Measurements from ENCODE around the gene UTP25.
"Not testable (repeated sequence)": the region's sequence is repeated elsewhere in the genome, so short reads cannot be mapped to it uniquely, and the experiment has no call there.

UTP25 gene, protein sequence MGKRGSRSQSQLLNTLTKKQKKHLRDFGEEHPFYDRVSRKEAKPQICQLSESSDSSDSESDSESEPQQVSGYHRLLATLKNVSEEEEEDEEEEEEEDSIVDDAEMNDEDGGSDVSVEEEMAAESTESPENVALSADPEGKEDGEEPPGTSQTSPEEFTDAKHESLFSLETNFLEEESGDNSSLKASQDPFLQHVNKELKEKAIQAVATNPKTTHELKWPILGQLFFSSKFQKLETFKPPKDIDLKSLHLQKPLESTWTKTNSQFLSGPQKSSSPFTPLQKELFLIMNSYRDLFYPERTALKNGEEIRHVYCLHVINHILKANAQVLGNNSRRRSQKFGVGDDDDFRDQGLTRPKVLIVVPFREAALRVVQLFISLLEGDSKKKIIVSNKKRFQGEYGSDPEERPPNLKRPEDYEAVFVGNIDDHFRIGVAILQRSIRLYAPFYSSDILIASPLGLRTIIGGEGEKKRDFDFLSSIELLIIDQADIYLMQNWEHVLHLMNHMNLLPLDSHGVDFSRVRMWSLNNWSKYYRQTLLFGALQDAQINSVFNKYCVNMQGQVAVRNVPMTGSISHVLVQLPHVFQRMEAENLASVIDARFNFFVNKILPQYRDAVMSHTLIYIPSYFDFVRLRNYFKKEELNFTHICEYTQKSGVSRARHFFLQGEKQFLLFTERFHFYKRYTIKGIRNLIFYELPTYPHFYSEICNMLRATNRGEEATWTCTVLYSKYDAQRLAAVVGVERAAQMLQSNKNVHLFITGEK

DNA sequence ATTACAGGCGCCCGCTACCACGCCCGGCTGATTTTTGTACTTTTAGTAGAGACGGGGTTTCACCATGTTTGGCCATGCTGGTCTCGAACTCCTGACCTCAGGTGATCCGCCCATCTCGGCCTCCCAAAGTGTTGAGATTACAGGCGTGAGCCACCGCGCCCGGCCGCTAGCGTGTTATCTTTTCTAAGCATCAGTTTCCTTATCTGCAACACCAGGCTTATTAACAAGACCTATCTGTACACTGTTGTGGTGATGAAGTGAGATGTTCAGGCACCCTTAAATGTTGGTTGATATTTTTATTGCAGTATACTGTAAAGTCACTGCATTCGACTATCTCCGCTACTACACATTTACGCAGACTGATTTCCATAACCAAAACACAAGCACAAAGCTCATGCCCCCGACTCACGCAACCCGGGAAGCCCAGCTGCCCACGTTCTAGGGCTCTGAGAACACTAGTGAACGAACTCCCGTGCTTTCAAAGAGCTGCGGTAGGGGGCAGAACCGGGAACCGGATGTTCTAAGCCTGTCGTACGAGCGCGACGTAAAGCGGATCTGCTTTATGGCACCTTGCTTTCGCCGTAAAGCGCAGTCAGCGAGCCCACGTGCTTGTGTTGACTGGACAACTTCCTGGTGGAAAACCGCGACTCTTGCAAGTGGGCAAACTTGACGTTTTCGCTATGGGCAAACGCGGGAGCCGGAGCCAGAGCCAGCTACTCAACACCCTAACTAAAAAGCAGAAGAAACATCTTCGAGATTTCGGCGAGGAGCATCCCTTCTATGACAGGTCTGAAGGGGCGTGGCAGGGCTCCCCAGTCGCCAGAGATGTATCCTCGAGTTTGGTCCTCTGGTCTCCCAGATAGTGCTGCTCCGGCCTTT is at the start of gene UTP25:
TSS of gene UTP25 (plus strand) at position 589 of the 879 bp plus-strand sequence. CDS start at position 681, 92 bp downstream.
- DNase-seq: peak; percentile 84

DNA sequence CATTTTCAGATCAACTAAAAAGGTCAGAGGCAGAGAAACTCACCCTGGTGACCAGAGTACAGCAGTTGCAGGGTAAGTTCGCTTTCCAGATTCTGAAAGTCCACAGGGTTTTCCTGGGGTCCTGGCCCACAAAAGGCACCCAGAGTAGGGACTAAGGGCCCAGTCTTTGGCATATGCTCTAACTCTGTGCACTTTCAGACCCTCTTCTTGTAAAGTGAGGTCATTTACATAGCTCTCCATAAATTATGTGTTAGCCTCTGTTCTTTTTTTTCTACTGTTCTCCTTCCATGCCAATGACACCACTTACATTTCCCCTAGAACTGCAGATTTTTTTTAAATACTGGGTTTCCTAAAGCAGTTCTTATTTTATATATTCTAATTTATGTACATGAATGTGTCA is 49.7 kb upstream of the UTP25 start:
- no peak for DNase-seq

DNA sequence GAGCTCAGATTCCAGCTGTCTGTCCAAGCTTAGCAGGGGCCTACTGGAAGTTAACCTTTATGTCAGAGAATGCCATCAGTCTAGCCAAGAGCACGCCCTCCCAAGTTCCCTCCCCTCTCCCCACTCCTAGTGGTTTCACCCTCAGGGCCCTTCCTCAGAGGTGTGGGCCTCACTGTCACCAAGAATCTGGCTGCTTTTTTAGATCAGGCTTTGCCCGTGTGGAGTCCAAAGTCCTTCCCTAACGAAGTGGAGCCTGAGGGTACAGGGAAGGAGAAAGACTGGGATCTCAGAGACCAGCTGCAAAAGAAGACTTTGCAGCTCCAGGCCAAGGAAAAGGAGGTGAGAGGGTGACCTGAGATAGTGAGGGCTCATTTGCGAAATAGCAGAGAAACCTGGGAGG is 47.5 kb upstream of the UTP25 start:
- no peak for DNase-seq

DNA sequence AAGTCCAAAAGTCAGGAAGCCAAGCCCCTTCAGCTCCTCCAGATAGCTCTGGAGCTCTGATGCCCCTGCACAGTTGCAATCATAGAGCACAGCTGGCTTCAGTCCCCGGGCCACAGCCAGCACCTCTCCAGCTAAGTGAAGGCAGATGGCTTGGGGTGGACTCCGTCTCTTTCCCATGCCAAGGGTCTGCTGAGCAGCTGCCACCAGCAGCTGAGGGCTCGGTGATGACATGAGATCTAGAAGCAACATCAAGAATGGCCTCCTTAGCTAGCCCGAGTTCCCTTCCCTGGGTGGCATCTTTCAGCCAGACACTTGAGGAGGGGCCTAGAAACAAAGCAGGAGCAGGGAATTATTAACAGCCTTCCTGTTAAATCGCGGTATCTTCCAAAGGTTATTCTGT is 44.4 kb upstream of the UTP25 start:
- DNase-seq: no peak

DNA sequence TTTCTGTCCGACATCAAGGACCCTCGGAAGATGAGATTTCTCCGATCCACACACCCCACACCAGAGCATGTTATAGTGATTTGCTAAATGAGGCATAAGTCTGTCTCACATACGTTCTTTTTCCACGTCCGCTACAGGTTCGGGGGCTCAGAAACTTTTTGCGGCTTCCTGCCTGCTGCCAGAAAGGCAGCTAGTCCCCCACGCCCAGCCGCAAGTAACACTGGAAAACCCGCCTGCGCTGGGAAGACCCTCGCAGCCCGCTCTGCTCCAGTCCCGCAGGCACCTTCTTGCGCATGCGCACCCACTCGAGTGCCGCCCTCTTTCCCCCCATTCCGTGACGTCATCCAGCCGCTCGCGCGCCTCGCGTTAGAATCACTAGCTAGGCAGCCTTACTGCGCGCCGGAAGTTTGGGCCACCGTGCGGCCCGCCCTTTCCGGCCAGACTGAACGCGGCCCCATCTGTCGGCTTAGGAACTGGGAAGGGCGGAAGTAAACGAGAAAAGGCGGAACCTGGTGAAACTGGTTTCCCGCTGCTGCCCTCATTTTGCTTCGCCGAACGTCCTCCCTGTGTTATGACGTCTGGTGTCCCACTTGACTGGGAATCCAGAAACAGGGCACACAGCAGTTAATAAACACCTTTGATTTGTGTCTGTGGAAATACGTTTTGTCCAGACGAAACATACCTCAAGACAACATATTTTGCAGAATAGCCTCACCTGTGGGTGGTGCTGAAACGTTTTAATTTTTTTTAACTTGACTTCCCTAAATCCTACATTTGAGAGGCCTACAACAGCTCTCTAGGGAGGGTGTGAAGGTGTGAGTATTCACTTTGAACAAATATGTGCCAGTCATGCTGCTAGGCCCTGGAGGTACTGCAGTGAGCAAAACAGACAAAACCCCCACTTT is 43.3 kb upstream of the UTP25 start, which contains the start of gene C1orf74:
TSS of gene C1orf74 (minus strand) at position 295 of the 905 bp plus-strand sequence. CDS start 925 bp downstream, outside the sequence.
- peak; percentile 96 for DNase-seq

DNA sequence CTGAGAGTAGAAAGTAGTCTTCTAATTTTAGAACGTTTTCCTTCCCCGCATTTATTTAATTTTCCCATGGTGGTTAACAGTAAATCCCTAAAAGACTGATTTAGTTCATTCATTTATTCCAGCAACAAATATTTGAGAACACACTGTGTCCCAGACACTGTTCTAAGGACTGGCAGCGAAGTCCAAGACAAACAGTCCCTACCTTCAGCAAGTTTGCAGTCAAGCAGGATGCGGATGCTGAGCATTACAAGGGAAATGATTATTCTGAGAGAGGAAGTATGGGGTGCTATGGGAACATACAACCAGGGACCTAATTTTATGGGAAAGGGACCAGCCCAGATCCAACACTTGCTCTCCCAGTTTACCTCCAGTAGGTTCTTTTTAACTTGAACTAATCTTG is 42.2 kb upstream of the UTP25 start:
- no peak for DNase-seq

DNA sequence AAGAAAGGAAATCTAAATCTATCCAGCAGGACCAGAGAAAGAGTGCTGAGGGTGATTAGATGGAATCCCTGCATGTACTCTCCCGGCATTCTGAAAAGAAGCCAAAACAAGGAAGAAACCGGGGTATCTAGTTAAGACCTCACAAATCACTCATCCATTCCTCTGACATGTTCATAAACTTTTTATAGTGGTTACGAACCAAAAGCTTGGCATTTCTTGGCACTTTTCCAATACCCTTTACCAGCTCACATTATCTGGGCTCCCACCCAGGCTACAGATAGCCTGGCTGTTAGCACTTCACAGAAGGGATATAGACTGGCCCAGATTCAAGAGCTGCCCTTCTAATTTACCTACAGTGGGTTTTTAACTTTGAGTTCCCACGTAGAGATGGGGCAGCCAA is 41.6 kb upstream of the UTP25 start:
- DNase-seq: no peak

DNA sequence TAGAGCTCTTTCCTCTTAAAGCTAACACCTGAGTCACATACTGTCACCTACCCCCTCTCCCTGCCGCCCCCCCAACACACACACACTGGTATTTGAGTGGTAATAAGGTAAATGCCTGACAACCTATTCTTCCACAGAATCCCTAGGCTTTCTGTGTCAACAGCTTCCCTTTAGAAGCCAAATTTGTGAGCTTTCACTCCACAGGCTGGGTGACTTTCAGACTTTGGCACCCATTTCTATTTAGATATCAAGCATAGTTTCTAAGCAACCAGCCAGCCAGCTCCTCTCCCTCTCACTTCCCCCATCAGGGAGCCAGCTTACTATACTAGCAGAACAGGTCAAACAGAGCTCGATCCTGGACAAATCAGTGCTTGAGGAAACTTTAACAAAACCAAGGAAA is 40.2 kb upstream of the UTP25 start:
- DNase-seq: no peak

DNA sequence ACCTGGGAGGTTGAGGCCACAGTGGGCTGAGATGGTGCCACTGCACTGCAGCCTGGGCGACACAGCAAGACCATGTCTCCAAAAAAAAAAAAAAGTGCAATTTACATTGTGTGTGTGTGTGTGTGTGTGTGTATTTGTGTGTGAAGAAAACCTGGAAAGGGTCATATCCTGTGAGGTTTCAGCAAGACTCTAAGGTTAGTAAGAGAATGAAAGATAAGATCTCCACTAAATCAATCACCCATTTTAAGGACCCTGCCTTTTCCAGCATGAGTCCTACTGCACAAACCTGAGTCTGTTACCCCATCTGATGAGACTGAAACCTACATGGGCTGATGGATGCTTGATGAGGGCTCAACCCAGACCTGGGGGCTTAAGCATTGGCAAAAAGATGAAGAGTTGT is 38.5 kb upstream of the UTP25 start:
- DNase-seq: no peak

DNA sequence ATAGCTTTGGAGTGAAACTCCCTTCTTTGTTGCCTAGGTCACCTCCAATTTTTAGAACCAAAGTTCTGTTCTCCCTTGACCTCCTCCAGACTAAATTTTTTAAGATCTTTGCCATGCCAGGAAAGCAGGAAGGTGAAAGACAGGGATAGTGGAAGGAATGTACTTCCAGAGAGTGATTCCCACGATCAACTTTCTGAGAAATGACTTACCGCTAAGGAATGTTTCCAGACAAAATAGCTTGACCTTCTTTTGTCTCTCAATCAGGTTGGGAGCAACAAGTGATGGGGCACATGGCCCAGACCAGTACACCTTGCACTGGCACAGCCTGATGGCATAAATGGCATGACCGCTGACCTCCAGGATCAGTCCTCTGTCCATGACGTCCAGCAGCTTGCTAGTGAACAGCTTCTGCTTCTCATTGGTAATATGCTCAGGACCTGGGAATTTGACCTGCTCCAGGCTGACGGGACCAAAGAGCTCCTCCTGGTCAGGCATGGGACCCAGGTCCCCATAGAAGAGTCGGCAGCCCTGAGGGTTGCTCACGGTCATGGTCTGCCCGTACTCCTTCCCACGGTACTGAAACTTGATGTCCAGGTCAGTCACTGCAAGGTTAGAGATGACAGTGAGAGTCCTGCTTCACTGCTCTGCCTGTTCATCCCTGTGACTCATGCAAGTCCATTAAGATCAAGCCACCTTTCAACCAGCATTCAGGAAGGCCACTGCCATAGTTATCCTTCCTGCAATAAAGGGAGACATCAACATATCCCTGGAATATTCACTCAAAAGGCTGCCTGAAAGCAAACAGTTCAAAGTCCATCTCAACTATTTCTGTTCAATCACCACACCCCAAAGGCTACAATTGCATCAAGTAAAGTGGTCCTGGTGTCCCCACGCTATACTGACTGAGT is 37.2 kb upstream of the UTP25 start:
- no peak for DNase-seq

DNA sequence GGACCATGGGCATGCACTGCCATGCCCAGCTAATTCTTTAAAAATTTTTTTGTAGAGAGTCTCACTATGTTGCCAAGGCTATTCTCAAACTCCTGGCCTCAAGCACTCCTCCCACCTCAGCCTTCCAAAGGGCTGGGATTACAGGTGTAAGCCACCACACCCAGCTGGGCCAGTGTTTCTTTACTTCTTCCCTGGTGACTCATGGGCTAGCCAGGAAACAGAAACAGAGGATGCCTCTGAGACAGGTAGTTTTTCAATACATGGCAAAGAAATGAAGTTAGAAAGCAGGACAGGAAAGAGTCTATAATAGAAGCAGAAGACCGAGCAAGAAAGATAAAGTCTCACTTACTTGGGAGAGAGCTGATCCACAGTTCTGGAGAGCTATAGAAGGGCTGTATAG is 35.9 kb upstream of the UTP25 start:
- DNase-seq: no peak

DNA sequence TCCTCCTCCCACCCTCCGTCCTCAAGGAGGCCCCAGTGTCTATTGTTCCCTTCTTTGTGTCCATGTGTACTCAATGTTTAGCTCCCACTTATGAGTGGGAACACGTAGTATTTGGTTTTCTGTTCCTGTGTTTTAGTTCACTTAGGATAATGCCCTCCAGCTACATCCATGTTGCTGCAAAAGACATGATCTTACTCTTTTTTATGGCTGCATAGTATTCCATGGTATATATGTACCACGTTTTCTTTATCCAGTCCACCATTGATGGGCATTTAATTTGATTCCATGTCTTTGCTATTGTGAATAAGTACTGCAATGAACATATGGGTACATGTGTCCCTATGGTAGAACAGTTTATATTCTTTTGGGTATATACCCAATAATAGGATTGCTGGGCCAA is 34.1 kb upstream of the UTP25 start:
- DNase-seq: not testable (repeated sequence)

DNA sequence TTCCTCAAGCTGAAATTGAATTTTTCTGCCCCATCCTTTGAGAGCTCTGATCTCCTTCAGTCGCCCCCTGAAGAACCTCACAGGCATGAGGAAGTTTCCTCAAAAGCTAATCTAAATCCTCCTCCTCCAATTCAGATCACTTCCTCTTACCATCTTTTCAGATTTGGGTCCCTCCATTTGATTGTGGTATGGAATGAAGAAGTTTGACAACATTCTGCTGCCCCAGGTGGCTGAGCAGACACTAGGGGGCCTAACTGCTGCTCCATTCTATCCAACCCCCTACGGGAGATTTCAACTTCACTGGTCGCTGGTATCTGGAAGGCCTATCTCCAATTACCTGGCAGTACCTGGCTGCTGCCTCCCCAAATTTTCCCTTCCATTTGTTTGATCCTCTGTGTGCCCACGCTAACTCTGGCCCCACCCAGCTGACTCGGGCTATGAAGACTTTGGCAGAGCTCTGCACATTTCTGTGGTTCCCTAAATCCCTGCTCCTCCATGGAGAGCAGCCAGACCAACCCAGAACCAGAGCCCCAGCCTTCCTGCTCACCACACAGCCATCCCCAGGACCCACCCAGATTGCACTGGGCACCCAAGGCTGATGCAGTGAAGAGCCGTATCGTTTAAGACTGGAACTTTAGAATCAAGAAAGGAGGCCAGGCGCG is 29.7 kb upstream of the UTP25 start:
- no peak for DNase-seq

DNA sequence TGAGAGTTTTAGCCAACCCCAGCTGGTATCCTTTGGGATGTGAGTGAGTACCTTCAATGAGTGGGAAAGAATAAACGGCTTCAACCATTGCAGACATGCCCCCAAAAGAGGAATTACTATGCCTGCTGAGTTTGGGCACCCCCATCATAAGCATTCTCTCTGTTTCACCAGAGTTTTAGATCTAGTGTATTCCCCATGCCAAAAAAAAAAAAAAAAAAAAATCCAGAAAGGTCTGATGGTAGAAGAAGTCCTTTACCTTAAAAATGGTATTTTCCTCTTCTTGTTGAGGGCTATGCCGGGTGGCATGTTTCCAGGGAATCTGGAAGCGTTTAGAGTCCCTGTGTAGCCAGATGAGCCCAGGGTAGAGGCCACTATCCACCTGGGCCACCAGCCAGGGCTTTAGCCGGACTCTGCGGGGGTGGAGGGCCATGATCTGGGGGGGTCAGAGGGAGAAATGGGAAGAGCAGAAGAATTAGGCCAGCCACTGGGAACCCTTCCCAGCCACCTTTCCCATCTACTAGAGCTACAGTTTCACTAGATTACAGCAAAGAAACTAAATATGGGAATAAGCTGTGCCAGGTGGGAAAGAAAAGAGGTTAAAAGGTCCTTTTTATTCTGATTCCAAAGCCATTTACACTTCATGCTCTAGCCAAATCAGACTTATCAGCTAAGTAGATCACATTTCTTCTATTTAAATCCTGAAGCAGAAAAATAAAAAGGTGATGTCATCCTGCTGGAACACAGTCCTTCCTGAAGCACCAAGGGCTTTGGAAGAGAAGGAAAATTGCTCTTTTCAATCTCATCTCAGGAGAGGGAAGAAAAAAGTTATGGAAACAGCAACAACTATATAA is 26.6 kb upstream of the UTP25 start:
- DNase-seq: no peak

DNA sequence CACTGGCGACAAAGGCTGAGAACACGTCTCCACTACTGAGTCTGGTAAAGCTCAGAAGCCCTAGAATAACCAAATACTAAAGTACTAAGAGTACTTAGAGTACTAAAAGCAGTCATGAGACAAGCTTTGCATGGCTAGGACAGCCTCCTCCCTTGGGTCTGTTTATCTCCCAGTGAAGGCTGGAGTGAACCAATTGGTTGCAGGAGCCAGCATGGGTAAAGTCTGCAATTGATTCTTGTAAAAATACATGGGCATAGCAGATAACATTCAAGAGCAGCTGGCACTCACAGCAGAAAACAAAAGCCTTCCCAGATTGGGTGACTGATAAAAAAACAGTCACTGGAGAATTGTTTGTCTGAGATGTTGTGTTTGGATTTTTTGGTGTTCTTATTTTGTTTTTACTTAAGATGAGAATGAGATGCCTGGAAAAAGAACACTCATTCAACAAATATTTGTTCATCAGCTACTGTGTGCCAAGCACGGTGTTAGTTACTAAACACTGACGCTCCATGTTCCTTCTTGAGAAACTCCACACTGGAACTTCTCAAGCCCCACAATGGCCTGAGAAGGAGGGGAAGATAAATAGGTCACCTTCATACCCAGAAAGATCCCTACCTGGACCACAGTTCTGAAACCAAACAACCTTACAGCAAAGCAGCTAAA is 25.5 kb upstream of the UTP25 start:
- DNase-seq: no peak

DNA sequence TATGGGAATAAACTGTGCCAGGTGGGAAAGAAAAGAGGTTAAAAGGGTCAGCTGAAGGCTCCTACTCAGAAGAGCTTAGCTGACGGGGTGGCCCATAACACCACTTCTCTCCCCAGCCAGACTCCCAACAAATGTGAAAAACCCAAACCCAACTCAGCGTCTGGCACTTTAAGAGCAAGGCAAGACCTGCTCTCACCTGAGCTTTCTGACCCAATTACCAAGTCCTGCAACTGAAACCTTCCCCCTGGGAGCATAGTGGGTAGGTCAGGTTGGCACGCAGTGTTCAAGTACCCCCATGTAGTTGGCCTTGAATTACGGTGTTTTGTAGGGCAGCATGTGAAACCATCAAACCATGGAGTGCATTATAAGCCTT is 25.0 kb upstream of the UTP25 start:
- no peak for DNase-seq

DNA sequence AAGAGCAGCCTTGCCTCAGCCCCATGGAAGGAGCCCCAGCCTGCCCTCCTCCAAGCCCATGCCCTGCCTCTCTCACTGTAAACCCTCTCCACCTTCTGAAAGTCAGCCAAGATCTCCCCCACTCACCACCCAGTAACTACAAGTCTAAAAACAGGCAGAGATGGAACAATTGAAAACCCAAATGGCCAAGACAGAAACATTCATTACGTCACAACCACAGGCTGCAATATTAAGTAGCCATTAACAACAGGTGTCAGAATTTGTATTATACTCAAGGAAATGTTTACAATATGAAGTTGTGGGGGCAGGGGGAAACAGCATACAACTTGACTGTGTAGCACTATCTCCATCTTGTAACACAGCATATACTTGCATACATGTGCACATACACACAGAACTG is 24.2 kb upstream of the UTP25 start:
- DNase-seq: no peak

DNA sequence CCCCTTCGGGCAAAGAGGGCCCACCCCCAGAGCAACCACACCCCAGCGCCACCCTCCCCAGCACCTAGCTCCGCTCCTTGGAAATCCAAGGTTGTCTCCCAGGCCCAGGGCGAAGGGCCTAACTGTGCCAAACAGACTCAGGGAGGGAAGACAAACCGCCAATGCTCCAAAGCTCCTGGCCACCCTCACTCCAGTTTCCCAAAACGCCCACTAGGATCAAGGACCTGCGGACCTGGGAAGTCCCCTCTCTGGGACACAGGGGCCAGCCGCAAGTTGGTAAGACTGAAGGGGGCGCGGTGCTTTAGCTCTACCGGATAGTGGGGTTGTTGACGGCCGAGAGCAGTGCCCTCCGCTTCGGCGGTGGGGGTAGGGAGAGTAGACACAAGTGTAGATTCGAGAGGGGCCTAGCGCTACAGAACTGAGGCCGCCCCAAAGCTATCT is 22.4 kb upstream of the UTP25 start:
- no peak for DNase-seq

All from GOT3 (cell line).